ENCODE measurements around the gene EYS.

DNA sequence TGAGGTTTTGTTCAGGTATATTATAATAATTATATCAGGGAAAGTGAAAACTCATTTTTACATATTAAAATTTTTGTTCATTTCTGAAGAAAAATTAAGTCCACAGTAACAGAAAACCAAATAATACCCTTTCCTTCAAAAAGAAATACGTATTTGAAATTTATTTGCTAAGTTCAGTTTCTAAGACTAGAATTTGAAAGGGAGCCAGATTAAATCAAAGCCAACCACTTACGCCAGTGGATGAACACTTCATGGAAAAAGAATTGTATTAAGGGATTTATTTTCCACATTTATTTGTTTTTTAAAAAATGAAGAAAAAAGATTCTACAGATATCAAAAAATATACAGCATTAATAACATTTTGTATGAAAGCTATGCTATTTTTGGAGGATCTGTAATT is 654.4 kb downstream of the EYS start:
- TF ChIP-seq, protein P1, sequence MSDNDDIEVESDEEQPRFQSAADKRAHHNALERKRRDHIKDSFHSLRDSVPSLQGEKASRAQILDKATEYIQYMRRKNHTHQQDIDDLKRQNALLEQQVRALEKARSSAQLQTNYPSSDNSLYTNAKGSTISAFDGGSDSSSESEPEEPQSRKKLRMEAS (IDR thresholded peaks at IDR 0.05) = no peak
- TF ChIP-seq POLR2A (IDR thresholded peaks at IDR 0.05; ENCODE audit: low read length) = no peak
- TF ChIP-seq JUNB (IDR thresholded peaks at IDR 0.05) = no peak
- TF ChIP-seq CHD4 (IDR thresholded peaks at IDR 0.05; ENCODE audit: borderline replicate concordance) = no peak
- TF ChIP-seq, protein P2, sequence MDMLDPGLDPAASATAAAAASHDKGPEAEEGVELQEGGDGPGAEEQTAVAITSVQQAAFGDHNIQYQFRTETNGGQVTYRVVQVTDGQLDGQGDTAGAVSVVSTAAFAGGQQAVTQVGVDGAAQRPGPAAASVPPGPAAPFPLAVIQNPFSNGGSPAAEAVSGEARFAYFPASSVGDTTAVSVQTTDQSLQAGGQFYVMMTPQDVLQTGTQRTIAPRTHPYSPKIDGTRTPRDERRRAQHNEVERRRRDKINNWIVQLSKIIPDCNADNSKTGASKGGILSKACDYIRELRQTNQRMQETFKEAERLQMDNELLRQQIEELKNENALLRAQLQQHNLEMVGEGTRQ (IDR thresholded peaks at IDR 0.05) = no peak
- TF ChIP-seq BHLHE40 (IDR thresholded peaks at IDR 0.05; ENCODE audit: low read depth, low read length) = no peak

Measured in A549 (cell line).